ENCODE measurements around the gene URB1.

GRCh38 chr21:32278518-32279376, 114.1 kb downstream of the URB1 start, which contains the start of gene MIS18A:
- TF ChIP-seq CTCF (IDR thresholded peaks at IDR 0.05) (peak in 2 of 6 experiments; percentile 10 to 58), POLR2A (IDR thresholded peaks at IDR 0.05) (peak in 3 of 4 donors; percentile 30 to 53 (median 37))
